ENCODE measurements around the gene TMEM40. TPM values are rescaled to one million over a fixed set of nuclear protein-coding genes. Genes with fewer than 3 reads are reported as not detected.

Gene TMEM40
- total RNA-seq, 4 donors from 2014 or later: not detected

DNA sequence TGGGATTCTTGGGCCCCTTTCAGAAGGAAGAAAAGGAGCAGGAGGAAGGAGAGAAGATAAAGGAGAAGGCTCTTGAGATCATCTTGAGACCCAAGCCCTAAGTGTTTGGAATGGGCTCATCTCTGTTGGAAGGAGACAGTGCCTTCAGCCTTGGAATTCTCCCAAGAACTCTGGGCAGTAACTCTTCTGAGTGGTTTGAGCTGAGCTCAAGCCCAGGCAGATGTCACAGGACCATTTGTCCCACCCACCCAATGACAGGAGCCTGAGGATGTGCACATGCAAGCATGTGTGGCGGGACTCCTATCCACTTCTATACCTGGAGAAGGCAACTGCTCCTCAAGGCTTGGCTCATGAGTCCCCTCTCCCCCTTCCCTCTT, 14.6 kb upstream of the TMEM40 start:
- DNase-seq (ENCODE audit: low spot score): no peak
- ATAC-seq (ENCODE audit: low FRiP score): no peak

DNA sequence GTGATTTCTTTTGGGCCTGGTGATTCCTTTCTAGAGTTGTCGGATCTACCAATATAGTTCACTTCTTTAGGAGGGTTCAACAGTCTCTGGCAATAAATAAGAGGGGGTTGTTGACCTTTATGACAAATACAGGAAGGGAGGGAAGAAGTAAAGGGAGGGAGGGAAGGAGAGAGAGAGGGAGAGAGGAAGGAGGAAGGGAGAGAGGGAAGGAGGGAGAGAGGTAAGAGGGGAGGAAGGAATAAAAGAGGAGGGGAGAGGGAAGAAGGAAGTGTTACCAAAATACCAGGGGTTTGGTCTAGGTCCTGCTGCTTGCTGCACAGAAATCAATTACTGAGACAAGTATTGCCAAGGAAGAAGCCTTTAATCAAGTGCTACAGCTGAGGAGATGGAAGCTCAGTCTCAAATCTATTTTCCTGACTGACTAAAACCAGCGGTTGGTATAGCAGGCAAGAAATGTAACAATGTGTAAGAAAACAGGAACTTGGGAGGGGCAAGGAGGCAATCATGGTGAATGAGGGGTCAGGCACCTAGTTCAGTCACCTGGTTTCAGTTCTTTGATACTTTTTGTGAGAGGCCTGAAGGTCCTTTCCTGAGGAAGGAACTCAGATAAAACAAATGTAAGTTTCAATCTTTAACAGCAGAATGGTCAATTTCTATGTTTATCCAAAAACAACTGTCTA, 14.1 kb upstream of the TMEM40 start:
- DNase-seq (ENCODE audit: low spot score) (no peak), ATAC-seq (ENCODE audit: low FRiP score) (no peak)
- TF ChIP-seq, protein P1, sequence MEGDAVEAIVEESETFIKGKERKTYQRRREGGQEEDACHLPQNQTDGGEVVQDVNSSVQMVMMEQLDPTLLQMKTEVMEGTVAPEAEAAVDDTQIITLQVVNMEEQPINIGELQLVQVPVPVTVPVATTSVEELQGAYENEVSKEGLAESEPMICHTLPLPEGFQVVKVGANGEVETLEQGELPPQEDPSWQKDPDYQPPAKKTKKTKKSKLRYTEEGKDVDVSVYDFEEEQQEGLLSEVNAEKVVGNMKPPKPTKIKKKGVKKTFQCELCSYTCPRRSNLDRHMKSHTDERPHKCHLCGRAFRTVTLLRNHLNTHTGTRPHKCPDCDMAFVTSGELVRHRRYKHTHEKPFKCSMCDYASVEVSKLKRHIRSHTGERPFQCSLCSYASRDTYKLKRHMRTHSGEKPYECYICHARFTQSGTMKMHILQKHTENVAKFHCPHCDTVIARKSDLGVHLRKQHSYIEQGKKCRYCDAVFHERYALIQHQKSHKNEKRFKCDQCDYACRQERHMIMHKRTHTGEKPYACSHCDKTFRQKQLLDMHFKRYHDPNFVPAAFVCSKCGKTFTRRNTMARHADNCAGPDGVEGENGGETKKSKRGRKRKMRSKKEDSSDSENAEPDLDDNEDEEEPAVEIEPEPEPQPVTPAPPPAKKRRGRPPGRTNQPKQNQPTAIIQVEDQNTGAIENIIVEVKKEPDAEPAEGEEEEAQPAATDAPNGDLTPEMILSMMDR (IDR thresholded peaks at IDR 0.05): no peak

More for the DNA sequence above, 14.6 kb upstream of the TMEM40 start:
- TF ChIP-seq, protein P1 (IDR thresholded peaks at IDR 0.05): no peak

DNA sequence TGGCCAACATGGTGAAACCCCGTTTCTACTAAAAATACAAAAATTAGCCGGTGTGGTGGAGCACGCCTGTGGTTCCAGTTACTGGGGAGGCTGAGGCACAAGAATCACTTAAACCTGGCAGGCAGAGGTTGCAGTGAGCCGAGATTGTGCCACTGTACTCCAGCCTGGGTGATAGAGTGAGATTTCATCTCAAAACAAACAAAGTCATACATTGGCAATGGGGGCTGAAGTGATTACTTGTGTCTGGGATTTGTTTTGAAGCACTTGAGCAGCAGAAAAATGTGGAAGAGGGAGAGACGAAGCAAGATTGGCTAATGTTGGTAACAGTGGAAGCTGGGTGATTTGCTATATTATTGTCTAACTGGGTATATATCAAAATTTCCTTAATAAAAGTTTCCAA, 13.4 kb upstream of the TMEM40 start:
- DNase-seq (ENCODE audit: low spot score) (no peak), ATAC-seq (ENCODE audit: low FRiP score) (no peak)
- TF ChIP-seq, protein P1 (IDR thresholded peaks at IDR 0.05): no peak

DNA sequence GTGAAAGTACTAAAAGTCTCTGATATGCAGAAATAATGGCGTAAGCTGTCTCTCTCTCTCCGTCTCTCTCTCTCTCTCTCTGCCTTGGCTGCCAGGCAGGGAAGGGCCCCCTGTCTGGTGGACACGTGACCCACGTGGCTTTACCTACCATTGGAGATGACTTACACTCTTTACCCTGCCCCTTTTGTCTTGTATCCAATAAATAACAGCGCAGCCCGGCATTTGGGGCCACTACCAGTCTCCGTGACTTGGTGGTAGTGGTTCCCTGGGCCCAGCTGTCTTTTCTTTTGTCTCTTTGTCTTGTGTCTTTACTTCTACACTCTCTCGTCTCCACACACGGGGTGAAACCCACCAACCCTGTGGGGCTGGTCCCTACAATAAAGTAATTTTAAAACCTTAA, 12.2 kb upstream of the TMEM40 start:
- ATAC-seq (ENCODE audit: low FRiP score) (no peak), DNase-seq (ENCODE audit: low spot score) (no peak)
- TF ChIP-seq, protein P1 (IDR thresholded peaks at IDR 0.05): no peak

DNA sequence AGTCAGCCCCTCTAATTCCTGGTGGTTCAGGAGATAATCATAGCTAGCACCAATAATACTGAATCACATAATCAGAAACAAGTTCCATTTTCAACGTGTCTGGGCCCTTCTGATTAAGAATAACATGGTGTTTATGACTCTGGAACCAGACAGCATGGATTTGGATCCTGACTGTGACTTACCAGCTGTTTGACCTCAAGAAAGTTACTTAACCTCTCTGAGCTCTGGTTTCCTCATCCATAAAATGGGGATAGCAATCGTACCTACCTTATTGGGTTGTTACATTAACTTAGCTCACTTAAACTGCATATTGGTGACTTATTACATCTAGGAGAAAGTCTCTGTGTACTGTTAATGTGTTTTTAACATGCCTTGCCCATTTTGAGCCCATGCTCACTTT, 10.7 kb upstream of the TMEM40 start:
- ATAC-seq (ENCODE audit: low FRiP score) (no peak), DNase-seq (ENCODE audit: low spot score) (no peak)
- TF ChIP-seq, protein P1 (IDR thresholded peaks at IDR 0.05): no peak

DNA sequence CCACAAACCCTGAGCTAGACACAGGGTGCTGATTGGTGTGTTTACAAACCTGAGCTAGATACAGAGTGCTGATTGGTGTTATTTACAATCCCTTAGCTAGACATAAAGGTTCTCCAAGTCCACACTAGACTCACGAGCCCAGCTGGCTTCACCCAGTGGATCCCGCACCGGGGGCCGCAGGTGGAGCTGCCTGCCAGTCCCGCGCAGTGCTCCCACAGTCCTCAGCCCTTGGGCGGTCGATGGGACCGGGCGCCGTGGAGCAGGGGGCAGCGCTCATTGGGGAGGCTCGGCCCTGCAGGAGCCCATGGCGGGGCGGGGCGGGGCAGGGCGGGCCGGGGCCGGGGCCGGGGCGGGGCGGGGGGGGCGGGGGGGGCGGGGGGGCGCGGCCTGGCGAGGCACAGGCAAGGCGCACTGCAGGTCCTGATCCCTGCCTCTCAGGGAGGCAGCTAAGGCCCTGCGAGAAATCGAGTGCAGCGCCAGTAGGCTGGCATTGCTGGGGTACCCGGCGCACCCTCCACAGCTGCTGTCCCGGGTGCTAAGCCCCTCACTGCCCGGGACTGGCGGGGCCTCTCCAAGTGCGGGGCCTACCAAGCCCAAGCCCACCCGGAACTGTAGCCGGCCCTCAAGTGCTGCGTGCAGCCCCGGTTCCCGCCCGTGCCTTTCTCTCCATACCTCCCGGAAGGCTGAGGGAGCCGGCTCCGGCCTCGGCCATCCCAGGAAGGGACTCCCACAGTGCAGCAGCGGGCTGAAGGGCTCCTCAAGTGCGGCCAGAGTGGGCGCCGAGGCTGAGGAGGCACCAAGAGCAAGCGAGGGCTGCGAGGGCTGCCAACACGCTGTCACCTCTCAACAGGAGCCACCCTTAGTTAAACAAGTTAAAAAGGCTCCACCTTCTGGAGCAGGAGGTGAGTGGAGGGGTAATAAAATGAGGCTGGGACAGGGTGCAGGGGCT, 9.8 kb upstream of the TMEM40 start:
- ATAC-seq (ENCODE audit: low FRiP score) (no peak), DNase-seq (ENCODE audit: low spot score) (no peak)
- TF ChIP-seq, protein P1 (IDR thresholded peaks at IDR 0.05): no peak
